Activated T-helper 1 cell treated with anti-CD3 and anti-CD28 coated beads, Interleukin-12 subunit alpha, Interleukin-12 subunit beta, Interleukin-2, Interleukin-4 antibody, amounts not matched to agents 30 ng/mL and 10 ng/mL and 1 ng/mL, durations not matched to agents 14 hours and 24 hours and 36 hours (primary cell): ENCODE data around the gene SCAMP3. TPM values are rescaled to one million over a fixed set of nuclear protein-coding genes. Genes with fewer than 3 reads are reported as not detected.

ENCODE experiments used
- DNase-seq: peaks from one replicate; pipeline ENCODE4 v3.0.0; 2021; ENCODE audit warnings: low spot score
- H3K27ac Mint-ChIP-seq: one replicate; pipeline ENCODE4 v1.8.0; 2021; ENCODE audit warnings: mild to moderate bottlenecking, mixed read lengths
- H3K27me3 Mint-ChIP-seq: one replicate; pipeline ENCODE4 v1.8.0; 2022; ENCODE audit warnings: mild to moderate bottlenecking, moderate library complexity, mixed read lengths; ENCODE audit not compliant: insufficient read depth
- H3K36me3 Mint-ChIP-seq: one replicate; pipeline ENCODE4 v1.8.0; 2021; ENCODE audit warnings: low read depth, mixed read lengths
- H3K4me1 Mint-ChIP-seq: one replicate; pipeline ENCODE4 v1.8.0; 2021; ENCODE audit warnings: low read depth, mixed read lengths
- H3K4me3 Mint-ChIP-seq: one replicate; pipeline ENCODE4 v1.8.0; 2021; ENCODE audit warnings: mild to moderate bottlenecking, moderate library complexity, mixed read lengths
- H3K9me3 Mint-ChIP-seq: one replicate; pipeline ENCODE4 v1.8.0; 2021; ENCODE audit warnings: mixed read lengths
- intact Hi-C: fragments of 100-400 bp; cut with micrococcal nuclease; formaldehyde crosslinking; loops from one replicate; pipeline ENCODE4 v1.15.1; 2024
- total RNA-seq: library from RNA; stranded (reverse); gene quantifications from 2 replicates; pipeline ENCODE4 v1.2.3, GENCODE V29; 2022

The SCAMP3 gene
- total RNA-seq, 1 donor from 2014 or later: 168 TPM

GRCh38 chr1:155260276-155260675 lies 1.9 kb downstream of the SCAMP3 start:
- Mint-ChIP-seq H3K27me3 (no peaks in the 10 kb centered on the region), H3K27ac (peak overlapping the region; percentile 49), H3K36me3 (peaks cover 55% of the 10 kb centered on the region), H3K9me3 (no peaks in the 10 kb centered on the region), H3K4me1 (peaks cover 52% of the 10 kb centered on the region), H3K4me3 (peak overlapping the region; percentile 90)
- intact Hi-C loops: loop anchor here (5.0 kb wide), 2 partner anchors 53 to 427 kb away; partner anchors contain the start of genes DAP3, MTX1, THBS3 and YY1AP1
- no peak for DNase-seq

- peak overlapping the region; percentile 64 for H3K27ac Mint-ChIP-seq
- peak overlapping the region; percentile 79 for H3K4me3 Mint-ChIP-seq
- DNase-seq: no peak
- peaks cover 48% of the 10 kb centered on the region for H3K4me1 Mint-ChIP-seq
- H3K36me3 Mint-ChIP-seq: peaks cover 30% of the 10 kb centered on the region
- H3K9me3 Mint-ChIP-seq: no peaks in the 10 kb centered on the region
- no peaks in the 10 kb centered on the region for H3K27me3 Mint-ChIP-seq
- intact Hi-C loops: no loop called here
These were observed 5.9 kb downstream of the SCAMP3 start for GRCh38 chr1:155256058-155256852.

GRCh38 chr1:155255243-155256007 lies 6.7 kb downstream of the SCAMP3 start, which contains the start of gene ENTREP3:
Gene ENTREP3 (minus strand): TSS chr1:155255483. CDS start chr1:155254877, 606 bp downstream.
- Mint-ChIP-seq H3K4me1 (peaks cover 46% of the 10 kb centered on the region), H3K36me3 (peaks cover 26% of the 10 kb centered on the region), H3K9me3 (no peaks in the 10 kb centered on the region), H3K27ac (peak within 1 kb of the TSS; percentile 63), H3K4me3 (peak within 1 kb of the TSS; percentile 86), H3K27me3 (no peaks in the 10 kb centered on the region)
- intact Hi-C loops: loop anchor here (1.0 kb wide), 3 partner anchors 11 to 68 kb away; partner anchors contain the start of gene HCN3
- peak; percentile 75 for DNase-seq

- DNase-seq: no peak
- intact Hi-C loops: loop anchor here (1.0 kb wide), 3 partner anchors 10 to 69 kb away; partner anchors contain the start of gene HCN3
- Mint-ChIP-seq H3K27me3 (no peaks in the 10 kb centered on the region), H3K4me3 (peak overlapping the region; percentile 86), H3K36me3 (peaks cover 22% of the 10 kb centered on the region), H3K27ac (peak overlapping the region; percentile 63), H3K4me1 (peaks cover 42% of the 10 kb centered on the region), H3K9me3 (no peaks in the 10 kb centered on the region)
These were observed 7.4 kb downstream of the SCAMP3 start for GRCh38 chr1:155254714-155255242.

- Mint-ChIP-seq H3K36me3 (peaks cover 21% of the 10 kb centered on the region), H3K4me1 (peaks cover 42% of the 10 kb centered on the region), H3K4me3 (peak overlapping the region; percentile 86), H3K9me3 (no peaks in the 10 kb centered on the region), H3K27ac (peak overlapping the region; percentile 63), H3K27me3 (no peaks in the 10 kb centered on the region)
- intact Hi-C loops: no loop called here
- no peak for DNase-seq
These were observed 7.9 kb downstream of the SCAMP3 start for GRCh38 chr1:155254228-155254713.

- H3K4me1 Mint-ChIP-seq: peaks cover 42% of the 10 kb centered on the region
- no peak overlapping the region for H3K27ac Mint-ChIP-seq
- H3K36me3 Mint-ChIP-seq: peaks cover 21% of the 10 kb centered on the region
- H3K9me3 Mint-ChIP-seq: no peaks in the 10 kb centered on the region
- H3K27me3 Mint-ChIP-seq: no peaks in the 10 kb centered on the region
- intact Hi-C loops: no loop called here
- peak overlapping the region; percentile 86 for H3K4me3 Mint-ChIP-seq
- DNase-seq: no peak
These were observed 8.4 kb downstream of the SCAMP3 start for GRCh38 chr1:155253797-155254196.

- peak overlapping the region; percentile 86 for H3K4me3 Mint-ChIP-seq
- peaks cover 17% of the 10 kb centered on the region for H3K36me3 Mint-ChIP-seq
- H3K27ac Mint-ChIP-seq: no peak overlapping the region
- H3K9me3 Mint-ChIP-seq: no peaks in the 10 kb centered on the region
- peaks cover 42% of the 10 kb centered on the region for H3K4me1 Mint-ChIP-seq
- no peaks in the 10 kb centered on the region for H3K27me3 Mint-ChIP-seq
- no peak for DNase-seq
- intact Hi-C loops: no loop called here
These were observed 9.0 kb downstream of the SCAMP3 start for GRCh38 chr1:155253208-155253607.

GRCh38 chr1:155251566-155251965 lies 10.6 kb downstream of the SCAMP3 start:
- Mint-ChIP-seq H3K27me3 (no peaks in the 10 kb centered on the region), H3K4me1 (peaks cover 32% of the 10 kb centered on the region), H3K36me3 (peaks cover 7% of the 10 kb centered on the region), H3K9me3 (no peaks in the 10 kb centered on the region), H3K4me3 (no peak overlapping the region), H3K27ac (no peak overlapping the region)
- no peak for DNase-seq
- intact Hi-C loops: no loop called here

GRCh38 chr1:155250633-155251449 lies 11.3 kb downstream of the SCAMP3 start:
- H3K27ac Mint-ChIP-seq: no peak overlapping the region
- H3K9me3 Mint-ChIP-seq: no peaks in the 10 kb centered on the region
- peak overlapping the region; percentile 12 for H3K4me3 Mint-ChIP-seq
- H3K4me1 Mint-ChIP-seq: peaks cover 32% of the 10 kb centered on the region
- no peaks in the 10 kb centered on the region for H3K27me3 Mint-ChIP-seq
- peaks cover 9% of the 10 kb centered on the region for H3K36me3 Mint-ChIP-seq
- peak; percentile 92 for DNase-seq
- intact Hi-C loops: loop anchor here (1.0 kb wide), 5 partner anchors 11 to 341 kb away; partner anchors contain the start of genes FDPS, HCN3 and SCAMP3

- DNase-seq: peak; percentile 14
- Mint-ChIP-seq H3K4me1 (peaks cover 32% of the 10 kb centered on the region), H3K4me3 (peak overlapping the region; percentile 68), H3K27ac (peak overlapping the region; percentile 23), H3K9me3 (no peaks in the 10 kb centered on the region), H3K27me3 (no peaks in the 10 kb centered on the region), H3K36me3 (peaks cover 9% of the 10 kb centered on the region)
- intact Hi-C loops: loop anchor here (1.0 kb wide), 5 partner anchors 12 to 342 kb away; partner anchors contain the start of genes FDPS, HCN3 and SCAMP3
These were observed 11.9 kb downstream of the SCAMP3 start for GRCh38 chr1:155250246-155250632.

GRCh38 chr1:155247667-155248553 lies 14.2 kb downstream of the SCAMP3 start:
- H3K36me3 Mint-ChIP-seq: peaks cover 11% of the 10 kb centered on the region
- H3K4me1 Mint-ChIP-seq: peaks cover 36% of the 10 kb centered on the region
- no peaks in the 10 kb centered on the region for H3K9me3 Mint-ChIP-seq
- intact Hi-C loops: no loop called here
- no peak overlapping the region for H3K27ac Mint-ChIP-seq
- no peak for DNase-seq
- H3K27me3 Mint-ChIP-seq: peaks cover 2% of the 10 kb centered on the region
- H3K4me3 Mint-ChIP-seq: no peak overlapping the region
